Spleen (tissue), 11 donors: ENCODE data around the gene MN1. TPM values are rescaled to one million over a fixed set of nuclear protein-coding genes. Genes with fewer than 3 reads are reported as not detected.

Experiments used
- DNase-seq: peaks from one replicate; pipeline ENCODE4 v3.0.0-alpha.2; 2020
- H3K27ac ChIP-seq, 8 donors: fragments of 200-600 bp; sonication (generic) in 7 of 8; 1 replicate in 4 of 8; 2 replicates in 4 of 8; pipeline versions ENCODE4 v1.5.0 to v1.8.0; 2016 to 2021; ENCODE audit warnings: inconsistent platforms in 4 of 8, mild to moderate bottlenecking in 4 of 8, moderate library complexity in 1 of 8
- H3K27me3 ChIP-seq, 7 donors: fragments of 200-600 bp; sonication (generic) in 6 of 7; replicated peaks in 1 of 7; 1 replicate in 4 of 7; 2 replicates in 3 of 7; pipeline versions ENCODE4 v1.5.0 to v1.8.0; 2016 to 2021; ENCODE audit warnings: inconsistent platforms in 3 of 7, mild to moderate bottlenecking in 1 of 7
- H3K36me3 ChIP-seq, 6 donors: fragments of 200-600 bp; sonication (generic) in 5 of 6; 1 replicate in 4 of 6; 2 replicates in 2 of 6; pipeline versions ENCODE4 v1.5.0 to v1.8.0; 2016 to 2021; ENCODE audit warnings: inconsistent platforms in 2 of 6
- H3K4me1 ChIP-seq, 6 donors: fragments of 200-600 bp; sonication (generic) in 5 of 6; 1 replicate in 3 of 6; 2 replicates in 3 of 6; pipeline versions ENCODE4 v1.5.0 to v1.8.0; 2016 to 2021; ENCODE audit warnings: inconsistent platforms in 3 of 6
- H3K4me3 ChIP-seq, 8 donors: fragments of 200-600 bp; sonication (generic) in 7 of 8; 1 replicate in 4 of 8; 2 replicates in 4 of 8; pipeline versions ENCODE4 v1.5.0 to v1.8.0; 2016 to 2021; ENCODE audit warnings: inconsistent platforms in 4 of 8, mild to moderate bottlenecking in 4 of 8, moderate library complexity in 2 of 8
- H3K9me3 ChIP-seq, 8 donors: fragments of 200-600 bp; sonication (generic) in 7 of 8; 1 replicate in 4 of 8; 2 replicates in 4 of 8; pipeline versions ENCODE4 v1.5.0 to v1.8.0; 2016 to 2021; ENCODE audit warnings: inconsistent platforms in 4 of 8
- POLR2A ChIP-seq, 3 donors: fragments of 450-650 bp; IDR thresholded peaks; one replicate each; pipeline ENCODE4 v1.5.1; 2017; ENCODE audit warnings: antibody characterized with exemption in 3 of 3, mild to moderate bottlenecking in 1 of 3
- POLR2AphosphoS5 ChIP-seq, 3 donors: sonication (generic); formaldehyde crosslinking; IDR thresholded peaks; one replicate each; pipeline ENCODE4 v1.5.1; 2017; ENCODE audit warnings: antibody characterized with exemption in 3 of 3
- WGBS, 5 donors: extraction: QIAGEN DNeasy Blood & Tissue Kit in 3 of 5; methylation state at CpG; one replicate each; pipeline versions ENCODE4 v1.1.5 to v1.1.7; 2013 to 2018; 5-methylcytosine and 5-hydroxymethylcytosine counted together
- intact Hi-C: fragments of 100-400 bp; cut with DNase I; formaldehyde crosslinking; loops from one replicate; pipeline ENCODE4 v1.15.0; 2023; ENCODE audit warnings: low total_unique reads
- polyA plus RNA-seq, 3 donors: library from polyadenylated mRNA; stranded (reverse); fragments of 200-250 nt; gene quantifications; one replicate each; pipeline ENCODE4 v1.2.1, GENCODE V29; 2013
- total RNA-seq, 7 donors: library from RNA; depleted of rRNA in 3 of 7; stranded (reverse); fragments of >200 nt in 3 of 7; fragmentation: NEBNext Ultra II Directional in 4 of 7; extraction: Animal tissue kit (Norgen Biotek cat#: 25700) in 4 of 7; gene quantifications; one replicate each; pipeline versions ENCODE4 v1.1.0 to v1.2.1, GENCODE V29; 2016 to 2021
- TF ChIP-seq, protein P1 (sequence below), 11 experiments: fragments of 200-600 bp in 7 of 11; fragments of 450-650 bp in 4 of 11; sonication (generic) in 4 of 11; IDR thresholded peaks in 8 of 11; conservative IDR thresholded peaks in 3 of 11; 1 replicate in 7 of 11; 2 replicates in 4 of 11; pipeline versions ENCODE4 v1.4.0 to v1.8.0; 2016 to 2021; ENCODE audit warnings: antibody characterized with exemption in 11 of 11, inconsistent platforms in 4 of 11, mild to moderate bottlenecking in 1 of 11
- donor health status: healthy with polysubstance abuse.
- donor health status: DM: no; HTN: no; CAD: no; lungs with moderate emphysema.
- donor health status: DM: no; HTN: no; CAD: no.
- donor health status: Bipolar disorder and iron deficiency.
- donor health status: healthy.
- donor health status: DM: no; HTN: no; CAD: no.
- donor health status: DM: yes; HTN: yes; CAD: no.

Gene MN1
- total and polyA plus RNA-seq, 10 donors: 0.15 to 1.5 (median 0.71) TPM

DNA sequence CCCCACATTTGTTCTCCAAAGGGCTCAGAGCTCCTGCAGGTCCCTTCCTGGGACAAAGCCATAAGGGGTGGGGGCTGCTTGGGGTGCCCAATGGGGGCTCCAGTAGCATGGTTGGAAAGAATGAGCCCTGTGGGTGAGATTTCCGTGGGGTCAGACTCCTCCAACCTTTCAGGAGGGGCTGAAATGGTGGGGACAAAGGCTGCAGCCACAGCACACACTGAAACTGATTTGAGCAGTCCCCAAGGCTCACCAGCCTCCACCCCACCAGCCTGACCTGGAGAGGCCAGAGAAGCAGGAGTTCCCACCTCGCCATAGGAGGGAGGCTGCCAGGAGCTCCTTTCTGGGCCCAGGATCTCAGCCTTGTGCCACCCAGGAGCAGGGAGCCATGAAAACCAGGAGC, 69.2 kb downstream of the MN1 start:
- 71 to 96% (median 84%) methylated on average over 1 to 2 of the region's 2 CpGs for WGBS, 5 donors
- Histone ChIP-seq H3K27ac (no peak overlapping the region), H3K27me3 (no peaks in the 10 kb centered on the region), H3K36me3 (no peaks in the 10 kb centered on the region), H3K9me3 (peaks cover 0 to 6% (median 3%) of the 10 kb centered on the region in 8 donors), H3K4me1 (peaks cover 0 to 1% (median 0%) of the 10 kb centered on the region in 6 donors), H3K4me3 (no peak overlapping the region)
- intact Hi-C loops: no loop called here
- no peak for DNase-seq
- TF ChIP-seq, protein P1, sequence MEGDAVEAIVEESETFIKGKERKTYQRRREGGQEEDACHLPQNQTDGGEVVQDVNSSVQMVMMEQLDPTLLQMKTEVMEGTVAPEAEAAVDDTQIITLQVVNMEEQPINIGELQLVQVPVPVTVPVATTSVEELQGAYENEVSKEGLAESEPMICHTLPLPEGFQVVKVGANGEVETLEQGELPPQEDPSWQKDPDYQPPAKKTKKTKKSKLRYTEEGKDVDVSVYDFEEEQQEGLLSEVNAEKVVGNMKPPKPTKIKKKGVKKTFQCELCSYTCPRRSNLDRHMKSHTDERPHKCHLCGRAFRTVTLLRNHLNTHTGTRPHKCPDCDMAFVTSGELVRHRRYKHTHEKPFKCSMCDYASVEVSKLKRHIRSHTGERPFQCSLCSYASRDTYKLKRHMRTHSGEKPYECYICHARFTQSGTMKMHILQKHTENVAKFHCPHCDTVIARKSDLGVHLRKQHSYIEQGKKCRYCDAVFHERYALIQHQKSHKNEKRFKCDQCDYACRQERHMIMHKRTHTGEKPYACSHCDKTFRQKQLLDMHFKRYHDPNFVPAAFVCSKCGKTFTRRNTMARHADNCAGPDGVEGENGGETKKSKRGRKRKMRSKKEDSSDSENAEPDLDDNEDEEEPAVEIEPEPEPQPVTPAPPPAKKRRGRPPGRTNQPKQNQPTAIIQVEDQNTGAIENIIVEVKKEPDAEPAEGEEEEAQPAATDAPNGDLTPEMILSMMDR (IDR thresholded peaks at IDR 0.05 in 8 of 11, conservative IDR thresholded peaks at IDR 0.05 in 3 of 11): no peak
- no peak for TF ChIP-seq POLR2AphosphoS5 (IDR thresholded peaks at IDR 0.05)
- no peak for TF ChIP-seq POLR2A (IDR thresholded peaks at IDR 0.05)

DNA sequence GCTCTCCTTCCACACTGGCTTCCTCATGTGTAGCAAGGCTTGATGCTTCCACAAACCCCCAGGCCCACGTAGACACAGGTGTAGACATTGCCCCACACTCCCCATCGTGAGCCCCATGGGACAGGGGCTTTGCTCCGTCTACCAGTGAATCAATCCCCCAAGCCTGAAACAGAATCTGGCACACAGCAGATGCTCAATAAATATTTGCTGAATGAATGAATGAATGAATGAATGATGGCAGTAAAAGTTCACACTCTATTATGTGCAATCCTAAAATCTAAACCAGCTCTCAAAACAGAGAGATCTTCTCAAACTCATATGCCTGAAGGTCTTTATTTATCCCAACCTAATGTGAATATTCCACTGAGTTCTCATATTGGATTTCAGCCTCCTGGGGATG, 69.9 kb downstream of the MN1 start:
- 68 to 87% (median 83%) methylated on average over 3 of the region's 3 CpGs for WGBS, 5 donors
- Histone ChIP-seq H3K4me3 (no peak overlapping the region), H3K9me3 (no peaks in the 10 kb centered on the region), H3K27me3 (peaks cover 0 to 4% (median 0%) of the 10 kb centered on the region in 7 donors), H3K36me3 (no peaks in the 10 kb centered on the region), H3K4me1 (peaks cover 0 to 9% (median 3%) of the 10 kb centered on the region in 6 donors), H3K27ac (no peak overlapping the region)
- no peak for DNase-seq
- intact Hi-C loops: no loop called here
- TF ChIP-seq POLR2A (IDR thresholded peaks at IDR 0.05) (no peak), POLR2AphosphoS5 (IDR thresholded peaks at IDR 0.05) (no peak)
- TF ChIP-seq, protein P1 (IDR thresholded peaks at IDR 0.05 in 8 of 11, conservative IDR thresholded peaks at IDR 0.05 in 3 of 11): no peak

DNA sequence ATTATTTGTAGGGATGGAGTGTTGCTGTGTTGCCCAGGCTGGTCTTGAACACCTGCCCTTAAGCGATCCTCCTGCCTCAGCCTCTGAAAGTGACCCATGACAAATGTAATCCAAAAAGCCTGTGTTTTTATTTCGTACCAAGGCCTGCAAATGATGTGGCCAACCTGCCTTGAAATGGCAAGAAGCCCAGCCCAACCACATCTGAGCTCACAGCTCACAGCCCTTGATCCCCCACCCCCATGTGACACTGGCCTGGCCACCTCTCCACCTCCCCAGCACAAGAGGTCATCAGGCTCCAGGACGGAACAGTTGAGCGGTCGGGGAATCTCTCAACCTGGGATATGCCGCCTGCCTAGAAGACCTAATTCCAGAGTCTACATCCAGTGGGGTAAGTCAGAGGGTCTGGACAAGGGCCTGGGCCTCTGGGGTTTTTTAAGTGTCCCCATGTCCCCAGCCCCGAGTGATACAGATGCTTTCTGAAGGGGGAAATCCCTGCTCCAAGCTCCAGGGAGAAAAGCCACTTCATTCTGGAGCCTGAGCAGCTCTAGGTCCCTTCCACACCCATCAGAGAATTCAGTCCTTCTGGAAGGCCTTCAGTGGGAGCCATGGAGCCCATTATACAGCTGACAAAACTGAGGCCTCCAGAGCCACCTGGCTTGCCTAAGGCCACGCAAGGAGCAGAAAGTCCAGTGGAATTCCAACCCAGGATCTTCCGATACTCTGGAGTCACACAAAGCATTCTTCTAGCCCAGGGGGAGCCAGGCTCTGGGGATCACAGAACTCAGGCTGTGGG, 70.7 kb downstream of the MN1 start:
- Histone ChIP-seq H3K36me3 (no peaks in the 10 kb centered on the region), H3K9me3 (no peaks in the 10 kb centered on the region), H3K27me3 (peaks cover 0 to 9% (median 0%) of the 10 kb centered on the region in 7 donors), H3K27ac (no peak overlapping the region), H3K4me3 (no peak overlapping the region), H3K4me1 (peaks cover 0 to 16% (median 4%) of the 10 kb centered on the region in 6 donors)
- intact Hi-C loops: no loop called here
- TF ChIP-seq POLR2AphosphoS5 (IDR thresholded peaks at IDR 0.05) (no peak), POLR2A (IDR thresholded peaks at IDR 0.05) (no peak)
- TF ChIP-seq, protein P1 (IDR thresholded peaks at IDR 0.05 in 8 of 11, conservative IDR thresholded peaks at IDR 0.05 in 3 of 11): no peak
- WGBS, 5 donors: 81 to 93% (median 88%) methylated on average over 8 to 9 of the region's 9 CpGs
- no peak for DNase-seq

DNA sequence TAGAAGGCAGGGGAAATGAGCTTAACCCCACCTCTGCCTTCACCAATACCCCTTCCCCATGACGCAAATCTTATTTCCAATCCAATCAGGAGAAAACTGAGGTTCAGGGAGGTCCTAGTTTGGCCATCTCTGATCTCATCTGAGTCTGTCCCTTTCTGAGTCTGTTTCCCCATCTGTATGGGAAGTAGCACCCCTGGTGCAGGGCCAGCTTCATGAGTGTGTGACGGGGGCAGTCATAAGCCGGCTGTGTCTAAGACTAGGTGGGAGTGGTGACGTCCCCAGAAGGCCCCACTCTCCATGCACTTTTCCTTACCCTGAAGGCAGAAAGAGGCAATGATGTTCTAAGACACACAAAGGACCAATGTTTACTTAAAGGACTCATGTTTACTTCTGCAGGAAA, 72.3 kb downstream of the MN1 start:
- no peak for TF ChIP-seq POLR2AphosphoS5 (IDR thresholded peaks at IDR 0.05)
- TF ChIP-seq, protein P1 (IDR thresholded peaks at IDR 0.05 in 8 of 11, conservative IDR thresholded peaks at IDR 0.05 in 3 of 11): no peak
- TF ChIP-seq POLR2A (IDR thresholded peaks at IDR 0.05): no peak
- no peak for DNase-seq
- Histone ChIP-seq H3K4me1 (peaks cover 0 to 16% (median 4%) of the 10 kb centered on the region in 6 donors), H3K27me3 (peaks cover 0 to 9% (median 0%) of the 10 kb centered on the region in 7 donors), H3K9me3 (no peaks in the 10 kb centered on the region), H3K36me3 (no peaks in the 10 kb centered on the region), H3K4me3 (no peak overlapping the region), H3K27ac (no peak overlapping the region)
- intact Hi-C loops: no loop called here
- WGBS, 5 donors: 83 to 94% (median 85%) methylated on average over 4 of the region's 4 CpGs
